Cardiac septum (tissue), 1 donor: ENCODE results near the gene HDLBP. TPM values are rescaled to one million over a fixed set of nuclear protein-coding genes. Genes with fewer than 3 reads are reported as not detected.

Experiments
- DNase-seq: peaks from one replicate; pipeline ENCODE4 v3.0.0-alpha.2; 2020; ENCODE audit warnings: low spot score
- intact Hi-C: fragments of 100-400 bp; cut with DNase I; formaldehyde crosslinking; loops from one replicate; pipeline ENCODE4 v1.14.0; 2022
- long read RNA-seq: library from polyadenylated mRNA; unstranded; transcript quantifications from one replicate; pipeline ENCODE4 v2.0.0, GENCODE V29; 2021
- total RNA-seq: library from RNA; stranded (reverse); fragmentation: NEBNext Ultra II Directional; extraction: Animal tissue kit (Norgen Biotek cat#: 25700); gene quantifications from one replicate; pipeline ENCODE4 v1.2.1, GENCODE V29; 2021
- donor health status: DM: no; HTN: no; CAD: no.

HDLBP gene, protein sequence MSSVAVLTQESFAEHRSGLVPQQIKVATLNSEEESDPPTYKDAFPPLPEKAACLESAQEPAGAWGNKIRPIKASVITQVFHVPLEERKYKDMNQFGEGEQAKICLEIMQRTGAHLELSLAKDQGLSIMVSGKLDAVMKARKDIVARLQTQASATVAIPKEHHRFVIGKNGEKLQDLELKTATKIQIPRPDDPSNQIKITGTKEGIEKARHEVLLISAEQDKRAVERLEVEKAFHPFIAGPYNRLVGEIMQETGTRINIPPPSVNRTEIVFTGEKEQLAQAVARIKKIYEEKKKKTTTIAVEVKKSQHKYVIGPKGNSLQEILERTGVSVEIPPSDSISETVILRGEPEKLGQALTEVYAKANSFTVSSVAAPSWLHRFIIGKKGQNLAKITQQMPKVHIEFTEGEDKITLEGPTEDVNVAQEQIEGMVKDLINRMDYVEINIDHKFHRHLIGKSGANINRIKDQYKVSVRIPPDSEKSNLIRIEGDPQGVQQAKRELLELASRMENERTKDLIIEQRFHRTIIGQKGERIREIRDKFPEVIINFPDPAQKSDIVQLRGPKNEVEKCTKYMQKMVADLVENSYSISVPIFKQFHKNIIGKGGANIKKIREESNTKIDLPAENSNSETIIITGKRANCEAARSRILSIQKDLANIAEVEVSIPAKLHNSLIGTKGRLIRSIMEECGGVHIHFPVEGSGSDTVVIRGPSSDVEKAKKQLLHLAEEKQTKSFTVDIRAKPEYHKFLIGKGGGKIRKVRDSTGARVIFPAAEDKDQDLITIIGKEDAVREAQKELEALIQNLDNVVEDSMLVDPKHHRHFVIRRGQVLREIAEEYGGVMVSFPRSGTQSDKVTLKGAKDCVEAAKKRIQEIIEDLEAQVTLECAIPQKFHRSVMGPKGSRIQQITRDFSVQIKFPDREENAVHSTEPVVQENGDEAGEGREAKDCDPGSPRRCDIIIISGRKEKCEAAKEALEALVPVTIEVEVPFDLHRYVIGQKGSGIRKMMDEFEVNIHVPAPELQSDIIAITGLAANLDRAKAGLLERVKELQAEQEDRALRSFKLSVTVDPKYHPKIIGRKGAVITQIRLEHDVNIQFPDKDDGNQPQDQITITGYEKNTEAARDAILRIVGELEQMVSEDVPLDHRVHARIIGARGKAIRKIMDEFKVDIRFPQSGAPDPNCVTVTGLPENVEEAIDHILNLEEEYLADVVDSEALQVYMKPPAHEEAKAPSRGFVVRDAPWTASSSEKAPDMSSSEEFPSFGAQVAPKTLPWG (N-terminal part only)
- 356 TPM for total RNA-seq
- long read RNA-seq, full-length matches to known transcripts: 310 of 532 reads
- long read RNA-seq, partial matches to known transcripts: 168 of 532 reads
- long read RNA-seq, other reads (novel, unspliced or antisense): 54 of 532 reads

DNA sequence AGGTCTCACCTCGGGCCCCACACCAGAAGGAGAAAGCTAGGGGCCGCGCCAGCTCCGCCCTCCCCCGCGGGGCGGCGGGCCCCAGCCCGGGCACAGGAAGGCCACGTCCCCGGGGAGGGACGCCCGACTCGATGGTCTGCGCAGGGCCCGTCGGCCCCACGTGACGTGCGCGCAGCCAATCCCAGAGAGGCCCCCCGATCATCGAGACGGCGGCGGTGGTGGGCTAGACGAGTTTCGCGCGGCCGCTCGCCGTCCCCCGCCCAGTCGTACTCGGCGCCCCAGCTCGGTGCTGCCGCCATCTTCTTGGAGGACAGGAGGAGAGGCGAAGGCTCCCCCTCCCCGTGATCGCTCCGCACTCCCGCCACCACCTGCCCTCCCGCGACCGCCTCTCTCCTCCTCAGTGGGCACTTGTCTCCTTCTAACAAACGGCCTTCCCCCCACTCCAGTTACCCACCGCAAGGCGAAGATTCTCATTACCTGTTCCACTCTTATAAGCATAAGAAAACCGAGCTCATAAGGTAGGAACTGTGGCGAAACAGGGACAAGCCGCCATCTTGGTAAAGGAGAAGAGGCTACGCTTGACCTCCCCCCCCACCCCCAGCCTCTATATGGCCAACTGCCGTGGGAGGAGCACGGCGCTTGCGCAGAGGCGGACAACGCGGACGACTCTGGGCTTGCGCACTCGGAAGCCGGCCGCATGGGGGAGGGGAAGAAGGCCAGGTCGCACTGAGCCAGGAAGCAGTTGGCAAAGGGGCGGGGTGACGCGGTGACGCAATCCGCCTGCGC is at the start of gene HDLBP:
TSS of gene HDLBP (minus strand) at position 580 of the 786 bp plus-strand sequence. CDS start 48,803 bp downstream, outside the sequence.
- intact Hi-C loops: loop anchor here (2.0 kb wide), 1 partner anchor 42 kb away; no protein-coding TSS in a partner anchor
- DNase-seq: peak; percentile 100

DNA sequence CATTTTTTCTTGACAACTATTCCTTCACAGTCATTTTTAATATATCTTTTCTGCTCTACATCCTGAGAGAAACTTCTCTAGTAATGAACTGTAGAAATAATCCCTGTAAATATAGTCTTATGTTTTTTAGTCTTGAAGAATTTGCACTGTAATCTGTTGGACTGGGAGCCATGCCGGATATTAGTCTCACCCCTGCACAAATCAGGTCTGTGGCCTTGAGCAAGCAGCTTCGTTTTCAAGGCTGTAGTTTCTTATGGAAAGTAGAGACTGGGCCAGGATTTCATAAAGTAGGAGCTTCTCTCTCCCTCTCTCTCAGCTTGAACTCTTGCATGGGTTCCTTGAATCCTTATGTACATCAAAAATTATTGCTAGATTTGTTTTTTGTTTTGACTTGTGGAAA is 49.3 kb upstream of the HDLBP start:
- intact Hi-C loops: no loop called here
- DNase-seq: no peak

DNA sequence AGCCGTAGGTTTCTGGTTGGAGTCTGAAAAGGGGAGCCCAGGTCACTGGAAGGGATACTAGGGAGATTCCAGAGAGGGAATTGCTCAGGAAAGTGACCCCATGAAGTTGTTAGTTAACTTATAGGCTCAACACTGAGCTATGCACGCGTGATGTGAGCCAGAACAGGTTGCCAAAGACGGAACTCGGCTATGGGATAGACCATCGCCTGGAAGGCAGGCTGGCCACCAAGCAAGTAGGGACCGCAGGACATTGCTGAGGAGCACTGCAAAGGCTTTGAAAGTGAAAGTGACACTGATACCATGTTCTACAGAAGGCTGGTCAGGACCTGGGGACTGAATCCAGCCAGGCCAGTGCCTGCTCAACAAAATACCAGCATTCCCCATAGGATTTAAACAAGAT is 48.0 kb upstream of the HDLBP start:
- intact Hi-C loops: no loop called here
- no peak for DNase-seq

DNA sequence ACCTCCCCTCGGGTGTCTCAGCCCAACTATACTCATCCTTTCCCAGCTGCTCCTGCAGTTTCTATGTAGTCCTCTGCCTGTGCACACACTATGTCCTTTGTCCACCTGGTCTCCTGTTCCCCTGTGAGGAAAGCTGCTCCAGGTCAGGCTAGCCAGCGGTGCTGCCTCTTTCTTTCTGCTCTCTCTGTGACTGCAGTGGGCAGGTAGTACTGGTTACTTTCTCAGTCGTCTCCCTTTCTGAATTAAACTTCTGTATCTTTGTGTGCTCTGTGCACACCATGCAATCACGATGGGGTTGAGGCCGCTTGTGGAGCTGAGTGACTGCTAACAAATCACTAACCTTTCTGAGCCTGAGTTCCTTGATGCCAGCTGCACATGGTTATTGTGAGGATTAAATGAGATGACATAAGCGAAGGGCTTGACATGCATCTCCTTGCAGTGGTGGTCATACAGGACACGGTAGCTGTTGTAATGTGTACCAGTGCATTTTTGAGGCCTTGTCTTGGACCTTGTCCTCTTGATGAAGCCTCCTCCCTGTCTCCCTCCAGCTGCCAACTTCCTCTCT is 44.1 kb upstream of the HDLBP start:
- no peak for DNase-seq
- intact Hi-C loops: loop anchor here (5.0 to 10.0 kb wide), 2 partner anchors 145 to 278 kb away; partner anchors contain the start of genes ATG4B, STK25 and THAP4

DNA sequence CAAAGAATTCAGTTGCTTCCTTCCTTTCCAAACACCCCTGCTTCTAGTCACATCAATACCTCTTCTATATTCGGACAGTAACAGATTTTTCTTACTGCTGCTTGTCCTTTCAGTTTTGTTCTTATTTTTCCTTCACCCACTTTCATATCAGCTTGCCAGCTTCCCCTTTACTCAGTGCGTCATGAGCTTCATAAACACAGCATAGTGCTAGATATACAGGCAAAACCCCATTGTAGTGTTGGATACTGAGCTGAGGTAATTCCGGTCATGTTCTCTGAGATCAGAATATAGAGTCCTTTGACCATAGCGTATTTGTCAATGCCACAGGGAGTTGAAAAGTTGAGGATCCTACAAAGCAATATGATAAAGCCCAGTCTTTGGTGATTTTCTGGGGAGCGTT is 43.0 kb upstream of the HDLBP start:
- no peak for DNase-seq
- intact Hi-C loops: loop anchor here (5.0 to 10.0 kb wide), 2 partner anchors 146 to 279 kb away; partner anchors contain the start of genes ATG4B, STK25 and THAP4

DNA sequence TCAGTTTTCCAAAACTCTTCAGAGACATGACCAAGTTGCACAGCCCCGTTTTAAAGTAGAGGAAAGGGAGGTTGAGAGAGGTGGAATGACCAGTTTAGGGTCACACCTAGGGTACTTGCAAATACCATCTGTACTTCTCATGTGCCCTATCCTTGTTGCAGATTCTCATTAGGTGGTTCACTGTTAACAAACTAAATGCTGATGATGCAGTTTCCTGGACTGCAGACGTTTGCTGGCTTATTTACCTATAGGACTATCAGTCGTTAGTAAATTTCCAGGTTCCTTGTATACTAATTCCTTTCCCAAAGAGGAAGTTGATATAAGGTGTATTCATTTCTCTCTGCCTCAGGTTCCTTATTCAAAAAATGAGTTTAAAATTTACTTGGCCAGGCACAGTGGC is 42.1 kb upstream of the HDLBP start:
- intact Hi-C loops: loop anchor here (5.0 to 10.0 kb wide), 2 partner anchors 147 to 280 kb away; partner anchors contain the start of genes ATG4B, STK25 and THAP4
- DNase-seq: no peak

DNA sequence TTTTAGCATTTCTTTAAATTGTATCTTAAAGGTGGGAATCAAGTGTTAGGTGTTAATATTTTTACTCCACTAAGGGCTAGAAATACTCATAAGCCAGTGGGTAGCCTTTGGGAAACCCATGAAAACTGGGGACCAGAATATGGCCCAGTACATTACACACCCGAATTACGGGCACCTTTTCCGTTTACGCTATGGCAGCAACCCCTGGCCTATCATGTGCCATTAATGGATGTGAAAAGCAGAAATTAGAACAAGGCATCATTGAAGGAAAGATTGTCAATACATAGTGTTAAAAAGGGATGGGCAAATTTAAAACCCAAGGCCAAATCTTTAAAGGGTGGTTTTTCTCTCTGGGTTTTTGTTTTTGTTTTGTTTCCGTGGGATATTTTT is 41.4 kb upstream of the HDLBP start:
- intact Hi-C loops: loop anchor here (5.0 to 10.0 kb wide), 2 partner anchors 148 to 280 kb away; partner anchors contain the start of genes ATG4B, STK25 and THAP4
- no peak for DNase-seq

DNA sequence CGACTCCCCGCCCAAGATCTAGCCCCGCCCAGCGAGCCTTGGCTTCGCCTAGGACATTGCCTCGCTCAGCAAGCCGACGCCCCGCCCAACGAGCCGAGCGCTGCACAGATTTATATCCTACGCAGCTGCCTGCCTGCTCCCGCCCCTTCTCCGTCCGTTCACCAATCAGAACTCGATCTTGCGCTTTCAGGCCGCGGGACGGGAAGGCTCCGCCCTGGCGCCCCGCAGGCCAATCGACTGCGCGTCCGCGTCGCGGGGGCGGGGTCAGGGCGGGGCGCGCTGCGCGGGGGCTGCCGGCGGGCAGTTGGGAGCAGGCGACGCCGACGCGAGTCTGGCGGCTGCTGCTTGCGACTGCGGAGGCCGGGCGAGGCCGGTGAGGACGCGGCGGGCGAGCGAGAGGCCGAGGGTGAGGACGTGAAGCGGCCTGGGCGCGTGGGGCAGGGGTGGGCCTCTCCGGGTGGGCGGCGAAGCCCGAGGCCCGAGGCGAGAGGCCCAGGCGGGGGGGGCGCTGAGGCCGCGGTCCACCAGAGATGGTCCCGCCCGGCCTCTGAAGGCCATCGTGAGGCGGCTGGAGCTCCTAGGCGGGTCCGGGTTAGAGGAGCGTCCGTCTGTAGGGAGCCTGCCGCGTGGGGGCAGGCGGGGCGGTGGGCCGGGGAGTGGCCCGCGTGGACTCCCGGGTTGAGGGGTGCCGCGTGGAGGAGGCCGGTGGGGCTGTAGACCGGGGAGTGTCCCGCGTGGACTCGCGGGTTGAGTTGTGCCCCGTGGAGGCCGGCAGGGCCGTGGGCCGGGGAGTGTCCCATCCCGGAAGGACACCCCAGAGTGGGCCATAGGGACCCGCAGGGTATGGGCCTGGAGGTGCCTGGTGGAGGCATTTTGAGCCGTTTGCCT is 40.8 kb upstream of the HDLBP start, which contains the start of gene FARP2:
TSS of gene FARP2 (plus strand) at position 303 of the 888 bp plus-strand sequence. CDS start 16,823 bp downstream, outside the sequence.
- DNase-seq: peak; percentile 99
- intact Hi-C loops: loop anchor here (2.0 to 10.0 kb wide), 3 partner anchors 39 to 281 kb away; partner anchors contain the start of genes ATG4B, STK25 and THAP4

DNA sequence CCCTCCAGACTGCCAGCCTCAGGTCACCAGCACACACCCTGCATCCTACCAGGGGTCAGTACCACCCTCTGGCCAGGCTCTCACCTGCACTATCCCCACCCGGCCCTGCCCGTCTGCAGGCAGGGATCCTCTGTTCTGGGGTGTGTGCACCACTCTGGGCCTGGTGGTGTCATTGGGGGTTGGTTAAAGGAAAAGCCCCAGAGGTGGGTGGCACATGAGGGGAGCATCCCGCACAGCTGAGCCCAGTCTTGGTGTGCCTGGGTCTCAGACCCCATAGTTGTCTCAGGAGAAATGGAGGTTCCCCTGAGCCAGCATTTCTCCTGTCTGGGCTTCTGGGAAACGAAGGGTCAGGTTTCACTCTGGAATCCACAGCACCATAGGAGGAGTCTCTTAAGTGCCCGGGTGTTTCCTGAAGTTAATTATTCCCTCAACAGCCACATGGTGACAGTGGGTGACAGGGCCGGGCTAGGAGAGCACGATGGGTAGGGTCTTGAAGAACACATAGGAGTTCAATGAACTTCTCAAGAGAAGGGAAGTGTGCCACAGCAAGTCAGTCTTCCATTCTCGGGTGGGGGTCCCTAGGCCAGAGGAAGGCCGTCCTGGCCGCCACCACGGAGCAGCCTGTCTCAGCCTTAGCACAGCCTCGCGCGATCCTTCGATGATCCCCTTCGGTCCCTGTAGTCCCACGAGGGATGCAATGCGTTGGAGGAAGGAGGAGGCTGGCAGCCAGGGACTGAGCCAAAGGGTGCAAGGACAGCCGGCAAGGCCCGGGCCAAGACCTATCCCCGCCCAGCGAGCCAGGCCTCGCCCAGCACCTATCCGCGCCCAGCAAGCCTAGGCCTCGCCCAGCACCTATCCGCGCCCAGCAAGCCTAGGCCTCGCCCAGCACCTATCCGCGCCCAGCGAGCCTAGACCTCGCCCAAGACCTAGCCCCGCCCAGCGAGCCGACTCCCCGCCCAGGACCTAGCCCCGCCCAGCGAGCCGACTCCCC is 39.5 kb upstream of the HDLBP start:
- DNase-seq: peak; percentile 93
- intact Hi-C loops: loop anchor here (2.0 to 10.0 kb wide), 3 partner anchors 38 to 282 kb away; partner anchors contain the start of genes ATG4B, STK25 and THAP4

DNA sequence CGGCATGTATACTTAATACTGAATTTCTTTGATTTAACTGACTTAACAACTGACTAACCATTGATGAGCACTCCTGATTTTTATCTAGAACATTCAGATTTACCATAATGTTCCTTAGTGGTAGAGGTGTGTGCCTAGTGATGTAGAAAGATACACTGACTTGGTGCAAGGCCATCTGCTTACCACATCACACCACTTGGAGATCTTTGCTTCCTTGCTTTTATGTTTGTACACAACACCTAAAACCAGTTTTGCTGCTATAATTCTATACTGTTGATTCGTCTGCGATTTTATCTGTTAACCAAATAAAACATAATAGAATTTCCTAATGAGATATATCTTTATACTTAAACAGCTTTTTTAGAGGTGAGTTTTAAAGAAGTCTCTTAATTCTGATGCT is 36.8 kb upstream of the HDLBP start:
- no peak for DNase-seq
- intact Hi-C loops: loop anchor here (10.0 kb wide), 1 partner anchor 153 kb away; the partner anchor contains the start of gene STK25

DNA sequence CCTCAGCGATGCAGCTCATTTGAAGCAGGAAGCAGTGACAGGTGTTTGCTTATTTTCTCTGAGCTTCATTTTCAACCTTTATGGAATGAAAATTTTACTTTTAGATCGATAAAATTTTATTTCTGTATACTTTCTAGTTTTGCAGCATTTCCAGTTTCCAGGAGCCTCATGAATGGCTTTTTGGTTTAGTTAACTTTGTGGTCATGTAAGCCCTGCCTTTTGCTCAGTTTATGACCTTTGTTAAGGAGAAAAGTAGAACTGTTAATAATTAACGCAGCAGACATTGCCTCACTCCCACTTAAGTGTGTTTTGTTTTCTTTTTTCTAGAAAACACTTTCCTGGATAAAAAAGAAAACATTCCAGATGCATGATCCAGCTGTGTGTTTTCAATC is 36.2 kb upstream of the HDLBP start:
- no peak for DNase-seq
- intact Hi-C loops: loop anchor here (10.0 kb wide), 1 partner anchor 153 kb away; the partner anchor contains the start of gene STK25

DNA sequence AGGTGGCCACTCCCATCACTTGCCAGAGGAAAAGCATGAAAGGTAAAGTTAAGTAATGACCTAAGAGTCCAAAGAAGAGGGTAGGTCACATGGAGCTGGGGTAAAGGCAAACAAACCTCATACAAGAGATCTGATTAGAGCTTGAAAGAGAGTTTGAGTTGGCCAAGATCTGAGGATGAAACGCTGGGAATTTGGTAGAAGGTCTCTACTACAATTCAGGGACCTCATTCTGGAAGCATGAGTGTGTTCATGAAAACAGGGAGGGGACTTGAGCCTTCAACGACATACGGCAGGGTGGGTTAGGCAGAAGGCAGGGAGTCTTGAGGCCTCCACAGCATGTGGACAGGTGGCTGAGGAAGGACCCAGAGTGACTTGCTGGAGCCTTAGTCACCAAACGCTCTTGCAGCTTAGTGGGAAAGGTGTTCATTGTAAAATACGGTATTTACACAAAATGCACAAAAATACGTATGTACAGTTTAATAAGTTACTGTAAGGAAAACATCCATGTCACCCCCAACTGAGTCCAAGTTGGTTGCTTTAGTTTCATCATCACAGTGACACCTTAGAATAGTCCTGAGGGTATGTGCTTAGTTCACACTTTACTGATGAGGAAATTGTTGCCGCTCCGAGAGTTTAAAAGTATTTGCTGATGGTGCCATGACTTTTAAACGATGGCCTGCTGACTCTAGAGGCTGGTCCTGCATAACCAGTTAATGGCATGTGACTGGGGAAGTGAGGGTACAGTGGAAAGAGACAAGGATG is 35.6 kb upstream of the HDLBP start:
- intact Hi-C loops: loop anchor here (10.0 kb wide), 1 partner anchor 154 kb away; the partner anchor contains the start of gene STK25
- no peak for DNase-seq

DNA sequence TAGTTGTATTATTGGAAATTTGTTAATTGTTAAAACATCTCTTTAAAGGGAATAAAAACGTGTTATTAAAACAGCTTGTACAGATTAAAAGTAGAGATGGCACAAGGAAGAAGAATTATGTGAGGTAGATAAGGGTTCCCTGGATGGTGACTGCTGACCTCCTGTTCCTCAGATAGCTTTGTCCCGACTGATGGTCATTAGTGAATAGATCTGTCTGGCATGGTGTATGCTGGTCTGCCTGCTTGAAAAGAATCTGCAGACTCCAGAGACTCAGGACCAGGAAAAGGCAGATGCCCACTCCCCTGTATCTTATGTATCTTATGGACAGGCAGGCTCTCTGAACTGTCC is 35.0 kb upstream of the HDLBP start:
- no peak for DNase-seq
- intact Hi-C loops: loop anchor here (10.0 kb wide), 1 partner anchor 154 kb away; the partner anchor contains the start of gene STK25

DNA sequence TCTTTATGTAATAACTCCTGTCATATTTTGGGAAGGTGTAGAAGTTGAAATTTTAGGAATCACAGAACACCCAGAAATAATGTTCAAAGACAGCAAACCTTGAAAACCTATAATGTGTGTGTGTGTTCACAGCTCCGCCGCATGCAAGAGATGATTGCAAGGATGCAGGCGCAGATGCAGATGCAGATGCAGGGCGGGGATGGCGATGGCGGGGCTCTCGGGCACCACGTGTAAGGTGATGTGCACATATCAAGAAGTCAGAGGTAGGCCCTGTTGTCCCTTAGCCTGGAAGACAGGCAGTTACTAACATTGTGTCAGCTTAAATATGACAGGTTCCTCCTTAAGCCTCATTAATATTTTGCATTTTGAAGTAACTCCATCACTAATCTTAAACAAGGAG is 34.5 kb upstream of the HDLBP start:
- DNase-seq: no peak
- intact Hi-C loops: loop anchor here (10.0 kb wide), 1 partner anchor 155 kb away; the partner anchor contains the start of gene STK25
